OCI-M2 (cell line): Measurements from ENCODE around the gene TAS1R3.
"Not testable (repeated sequence)": the region's sequence is repeated elsewhere in the genome, so short reads cannot be mapped to it uniquely, and the experiment has no call there.

Source experiments
- DNase-seq: peaks from one replicate; lab custom pipeline; 2025; ENCODE audit not compliant: unreplicated experiment; lab: John Stamatoyannopoulos, UW

Gene TAS1R3

DNA sequence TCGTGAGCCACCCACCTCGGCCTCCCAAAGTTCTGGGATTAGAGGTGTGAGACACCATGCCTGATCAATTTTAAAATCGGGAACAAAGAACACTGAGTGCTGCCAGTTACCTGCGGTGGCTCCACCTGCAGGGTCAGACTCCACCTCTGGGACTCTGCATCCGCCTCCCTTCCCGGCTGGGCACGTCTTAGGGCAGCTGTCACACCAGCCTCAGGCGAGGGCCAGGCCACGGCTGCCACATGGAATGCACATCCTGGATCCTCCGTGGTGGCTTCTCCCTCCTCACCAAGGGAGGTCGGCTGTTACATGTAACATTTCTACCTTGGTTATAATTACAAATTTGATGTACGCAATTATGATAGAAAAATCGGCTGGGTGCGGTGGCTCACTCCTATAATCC is 33.2 kb downstream of the TAS1R3 start:
- no peak for DNase-seq

DNA sequence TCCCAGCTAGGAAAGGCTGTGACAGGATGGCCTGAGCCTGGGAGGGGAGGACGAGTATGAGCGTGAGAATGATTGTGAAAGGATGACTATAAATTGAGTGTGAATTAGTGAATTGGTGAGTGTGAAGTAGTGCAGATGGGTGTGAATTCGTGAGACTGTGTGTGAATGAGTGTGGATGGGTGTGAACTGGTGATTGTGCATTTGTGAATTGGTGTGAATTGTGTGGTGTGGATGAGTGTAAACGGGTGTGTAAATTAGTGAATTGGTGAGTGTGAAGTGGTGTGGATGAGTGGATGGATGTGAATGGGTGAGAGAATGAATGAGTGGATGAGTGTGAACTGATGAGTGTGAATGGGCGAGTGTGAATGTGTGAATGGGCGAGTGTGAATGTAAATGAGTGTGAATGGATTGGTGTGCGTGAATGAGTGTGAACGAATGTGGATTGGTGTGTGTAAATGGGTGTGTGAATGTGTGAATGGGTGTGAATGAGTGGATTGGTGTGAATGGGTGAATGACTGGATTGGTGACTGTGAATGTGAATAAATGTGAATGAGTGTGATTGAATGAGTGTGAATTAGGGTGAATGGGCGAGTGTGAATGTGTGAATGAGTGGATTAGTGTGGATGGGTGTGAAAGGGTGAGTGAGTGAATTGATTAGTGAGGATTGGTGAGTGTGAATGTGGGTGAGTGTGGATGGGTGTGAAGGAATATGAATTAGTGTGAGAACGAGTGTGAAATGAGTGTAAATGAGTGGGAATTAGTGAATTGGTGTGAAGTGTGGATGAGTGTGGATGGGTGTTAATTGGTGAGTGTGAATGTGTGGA is 35.0 kb downstream of the TAS1R3 start:
- DNase-seq: no peak

DNA sequence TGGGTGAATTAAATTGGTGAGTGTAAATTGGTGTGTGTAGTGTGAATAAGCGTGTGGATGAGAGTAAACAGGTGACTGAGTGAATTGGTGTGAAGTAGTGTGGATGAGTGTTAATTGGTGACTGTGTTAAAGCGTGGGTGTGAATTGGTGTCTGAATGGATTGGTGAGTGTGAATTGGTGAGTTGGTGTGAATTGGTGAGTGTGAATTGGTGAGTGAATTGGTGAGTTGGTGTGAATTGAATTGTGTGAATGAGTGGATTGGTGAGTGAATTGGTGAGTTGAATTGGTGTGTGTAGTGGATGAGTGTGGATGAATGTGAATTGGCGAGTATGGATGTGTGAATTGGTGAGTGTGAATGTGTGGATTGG is 35.6 kb downstream of the TAS1R3 start:
- no peak for DNase-seq

DNA sequence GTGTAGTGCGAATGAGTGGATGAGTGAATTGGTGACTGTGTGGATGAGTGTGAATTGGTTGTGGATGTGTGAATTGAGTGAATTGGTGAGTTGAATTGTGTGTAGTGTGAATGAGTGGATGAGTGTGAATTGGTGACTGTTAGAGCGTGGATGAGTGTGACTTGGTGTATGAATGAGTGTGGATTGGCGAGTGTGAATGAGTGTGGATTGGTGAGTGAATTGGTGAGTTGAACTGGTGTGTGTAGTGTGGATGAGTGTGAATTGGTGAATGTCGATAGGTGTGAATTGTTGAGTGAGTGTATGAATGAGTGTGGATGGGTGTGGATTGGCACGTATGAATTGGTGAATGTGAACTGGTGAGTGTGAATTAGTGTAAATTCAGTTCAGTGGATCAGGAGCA is 36.2 kb downstream of the TAS1R3 start:
- DNase-seq: no peak

DNA sequence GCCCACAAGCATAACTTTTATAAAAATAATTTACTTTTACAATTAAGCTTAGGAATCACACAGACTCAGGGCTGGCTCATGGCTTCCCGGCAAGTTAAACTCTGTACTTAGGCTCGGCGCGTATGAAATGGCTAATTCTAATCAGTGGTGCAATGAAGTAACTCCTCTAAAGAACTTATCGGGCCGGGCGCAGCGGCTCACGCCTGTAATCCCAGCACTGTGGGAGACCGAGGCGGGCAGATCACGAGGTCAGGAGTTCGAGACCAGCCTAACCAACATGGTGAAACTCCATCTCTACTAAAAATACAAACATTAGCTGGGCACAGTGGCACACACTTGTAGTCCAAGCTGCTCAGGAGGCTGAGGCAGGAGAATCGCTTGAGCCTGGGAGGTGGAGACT is 39.0 kb downstream of the TAS1R3 start:
- DNase-seq: not testable (repeated sequence)

DNA sequence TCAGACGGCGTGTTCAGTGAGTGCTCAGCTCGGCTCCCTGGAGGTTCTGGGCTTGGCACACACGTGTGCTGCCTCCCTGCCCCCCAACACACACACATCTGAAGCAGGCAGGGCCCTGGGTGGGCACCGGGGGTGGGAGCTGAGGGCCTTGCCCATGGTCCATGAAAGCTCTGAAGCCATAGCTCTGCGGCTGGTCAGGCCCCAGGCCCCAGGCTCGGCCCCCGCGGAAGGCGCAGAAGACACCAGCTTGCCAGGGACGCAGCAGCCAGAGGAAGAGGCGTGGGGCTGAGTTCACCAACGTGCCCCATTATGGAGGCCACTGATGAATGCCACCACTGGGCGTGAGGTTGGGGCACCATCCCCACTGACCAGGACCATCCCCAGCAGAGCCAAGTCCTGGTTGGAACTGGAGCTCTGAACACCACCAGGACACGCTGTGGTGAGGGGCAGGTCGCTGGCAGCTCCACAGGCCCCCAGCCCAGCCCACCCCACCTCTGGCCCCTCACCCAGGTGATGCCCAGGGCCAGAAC is 39.8 kb downstream of the TAS1R3 start:
- no peak for DNase-seq

DNA sequence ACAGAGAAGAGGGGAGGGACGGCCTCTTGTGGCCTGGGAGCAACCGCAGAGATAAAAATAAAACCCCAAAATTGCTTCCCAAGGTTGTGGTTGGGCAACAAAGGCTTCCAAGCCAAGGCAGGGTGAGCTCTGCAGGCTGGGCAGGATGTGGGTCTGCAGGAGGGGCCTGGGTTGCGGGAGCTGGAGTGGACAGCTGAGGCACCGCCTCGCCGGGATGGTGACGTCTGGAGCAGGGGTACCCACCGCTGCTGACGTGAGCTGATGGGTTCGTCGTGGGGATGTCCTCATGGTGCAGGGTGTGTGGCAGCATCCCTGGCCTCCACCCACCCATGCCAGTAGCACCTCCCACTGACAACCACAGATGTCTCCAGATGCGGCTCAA is 40.3 kb downstream of the TAS1R3 start:
- DNase-seq: no peak

DNA sequence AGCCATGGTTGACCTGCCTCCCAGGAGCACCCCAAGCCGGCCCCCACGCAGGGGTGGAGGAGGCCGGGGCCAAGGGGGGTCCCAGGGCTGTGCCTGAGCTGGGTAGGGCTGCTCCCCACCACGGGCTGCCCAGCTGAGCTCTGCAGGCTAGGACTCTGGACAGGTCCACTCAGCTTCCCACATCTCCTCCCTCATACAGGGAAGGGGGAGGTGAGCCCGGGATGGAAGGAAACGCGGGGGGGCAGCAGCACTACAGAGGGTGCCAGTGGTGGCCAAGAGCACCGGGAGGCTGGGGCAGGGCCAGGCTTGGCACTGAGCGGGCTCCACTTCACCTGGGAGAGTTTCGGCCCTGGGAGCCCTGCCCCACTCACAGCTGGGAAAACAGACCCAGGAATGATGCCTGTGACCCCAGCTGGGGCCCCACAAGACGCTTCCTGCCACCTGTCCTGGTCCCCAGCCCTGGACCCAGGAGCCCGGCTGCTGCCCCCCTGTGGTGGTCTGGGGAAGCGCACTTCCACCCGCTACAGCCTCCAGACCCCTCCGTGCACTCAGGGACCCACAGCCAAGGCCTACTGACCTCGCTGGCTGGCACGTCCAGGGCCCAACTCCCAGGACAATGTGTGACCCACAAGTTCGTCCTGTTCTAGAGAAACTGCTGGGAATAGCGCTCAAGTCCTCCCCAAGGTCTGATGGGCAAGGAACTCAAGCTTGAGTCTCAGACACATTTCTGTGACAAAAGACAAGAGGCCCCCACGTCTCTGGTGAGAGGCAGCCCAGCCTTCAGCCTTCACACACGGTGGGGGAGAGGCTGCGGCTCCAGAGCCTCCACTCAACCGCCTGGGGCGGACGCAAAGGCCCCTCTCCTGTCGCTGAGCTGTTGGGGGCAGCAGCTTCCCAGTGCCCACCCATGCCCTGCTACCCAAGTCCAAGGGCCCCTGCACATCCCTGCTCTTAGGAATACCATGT is 40.9 kb downstream of the TAS1R3 start:
- DNase-seq: no peak

DNA sequence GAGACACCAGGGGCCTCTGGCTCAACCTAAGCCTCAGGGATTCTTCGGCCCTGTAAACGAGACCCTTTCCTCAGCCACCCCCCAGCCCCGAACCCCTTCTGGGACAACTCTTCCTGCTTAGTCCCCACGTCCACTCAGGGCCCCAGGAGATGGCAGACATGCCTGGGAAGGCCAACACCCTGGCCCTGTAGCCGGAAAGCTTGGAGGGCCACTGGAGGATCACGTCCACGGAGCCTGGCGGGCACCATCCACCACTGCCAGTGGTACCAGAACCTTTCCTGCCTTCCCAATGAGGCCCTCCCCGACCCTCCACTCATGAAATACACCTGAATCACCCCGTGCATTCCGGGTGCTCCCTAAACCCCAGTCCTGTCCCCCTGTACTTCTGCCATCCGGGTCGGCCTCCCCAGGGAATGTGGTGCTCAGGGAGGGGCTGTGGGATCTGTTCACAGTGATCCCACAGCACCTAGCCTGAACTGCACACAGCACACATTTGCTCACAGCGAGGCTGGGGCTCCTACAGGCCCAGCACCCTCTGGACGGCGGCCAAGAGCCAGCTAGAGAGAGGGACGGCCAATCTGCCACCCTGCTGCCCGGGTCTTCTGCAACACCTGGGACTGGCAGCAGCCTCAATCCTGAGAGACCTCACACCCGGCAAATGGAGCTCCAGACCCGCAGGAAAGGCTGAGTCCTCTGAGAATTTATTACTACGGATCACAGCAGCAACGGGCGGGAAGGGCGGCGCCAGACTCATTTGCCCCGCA is 42.2 kb downstream of the TAS1R3 start:
- no peak for DNase-seq

DNA sequence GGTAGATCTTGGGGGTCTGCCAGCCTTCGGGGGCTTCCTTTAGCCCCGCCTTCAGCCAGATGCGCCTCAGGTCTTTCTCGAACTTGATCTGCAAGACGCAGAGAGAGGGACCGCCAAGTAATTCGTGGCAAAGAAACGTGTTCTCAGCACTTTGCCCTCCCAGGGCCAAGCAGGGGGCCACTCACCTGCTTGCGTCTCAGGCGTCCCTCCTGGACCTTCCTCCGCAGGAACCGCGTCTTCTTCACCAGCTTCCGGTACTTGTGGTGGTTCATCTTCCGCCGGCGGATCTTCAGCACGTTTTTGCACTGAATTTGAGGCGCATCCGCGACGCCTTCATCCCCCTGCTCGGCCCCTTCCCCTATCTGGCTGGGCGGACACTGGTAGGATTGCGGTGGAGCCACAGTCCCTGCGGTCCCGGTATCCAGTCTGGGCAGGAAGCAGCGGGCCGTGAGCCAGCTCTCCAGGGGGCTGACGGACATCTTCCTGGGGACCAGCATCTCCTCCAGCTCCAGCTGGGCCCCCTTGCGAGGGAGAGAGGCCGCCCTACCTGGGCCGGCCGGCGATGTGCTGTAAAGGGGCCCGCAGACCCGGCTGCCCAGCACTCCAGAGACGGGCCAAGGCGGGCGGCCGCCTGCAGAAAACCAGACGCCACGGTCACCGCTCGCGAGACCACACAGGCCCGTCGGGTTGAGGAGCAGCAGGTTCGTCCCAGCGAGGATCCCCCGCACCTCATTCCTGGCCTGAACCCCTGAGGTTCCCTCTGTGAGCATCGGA is 42.9 kb downstream of the TAS1R3 start:
- DNase-seq: no peak

DNA sequence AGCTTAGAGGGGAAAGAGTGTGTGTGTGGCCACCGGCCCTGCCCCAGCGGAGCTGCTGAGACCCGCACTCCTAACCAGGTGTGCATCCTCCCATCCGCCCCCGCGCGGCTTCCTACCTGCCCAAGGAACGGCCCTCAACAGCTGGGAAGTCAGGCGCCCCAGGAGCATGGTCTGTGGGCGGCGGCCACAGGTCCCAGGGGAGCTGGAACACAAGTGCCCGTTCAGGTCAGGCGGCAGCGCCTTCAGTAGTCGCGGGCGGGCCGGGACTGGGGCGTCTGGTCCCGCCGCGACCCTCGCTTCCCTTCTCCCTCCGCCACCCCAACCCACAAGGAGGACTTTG is 43.5 kb downstream of the TAS1R3 start:
- DNase-seq: no peak

DNA sequence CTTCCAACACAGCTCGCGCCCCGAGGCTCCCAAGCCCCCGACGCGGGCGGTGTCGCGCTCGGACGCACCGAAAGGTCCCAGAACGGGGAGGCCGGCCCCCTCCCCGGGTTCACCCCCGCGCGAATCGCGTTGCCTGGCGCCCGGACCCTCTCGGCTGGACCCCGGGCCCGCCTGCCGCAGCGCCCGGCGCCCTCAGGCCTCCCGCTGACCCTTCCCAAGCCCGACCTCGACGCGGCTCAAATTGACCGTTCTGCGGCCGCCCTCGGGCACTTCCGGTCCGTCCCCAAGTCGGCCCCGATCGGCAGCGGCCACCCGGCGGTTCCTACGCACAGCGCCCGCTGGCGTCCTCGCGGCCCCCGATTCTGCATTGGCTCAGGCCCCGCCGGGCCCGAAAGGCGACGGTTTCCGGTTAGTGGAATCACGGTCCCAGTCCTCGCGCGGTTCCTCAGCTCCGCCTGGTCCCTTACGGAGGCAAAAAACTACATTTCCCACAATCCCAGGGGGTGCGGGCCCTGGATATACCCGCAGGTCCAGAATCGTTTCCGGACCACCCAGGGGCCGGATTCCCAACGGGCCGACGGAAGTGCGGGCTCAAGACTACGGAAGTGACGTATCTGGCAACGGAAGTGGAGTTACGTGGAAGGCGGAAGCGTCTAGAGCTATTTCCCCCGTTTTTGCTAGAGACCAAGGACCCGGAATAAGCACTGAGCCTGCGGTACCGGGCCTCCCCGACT is 44.0 kb downstream of the TAS1R3 start, which contains the start of gene AURKAIP1:
TSS of gene AURKAIP1 (minus strand) at position 279 of the 734 bp plus-strand sequence. CDS start 451 bp downstream, outside the sequence.
- DNase-seq: peak; percentile 80

DNA sequence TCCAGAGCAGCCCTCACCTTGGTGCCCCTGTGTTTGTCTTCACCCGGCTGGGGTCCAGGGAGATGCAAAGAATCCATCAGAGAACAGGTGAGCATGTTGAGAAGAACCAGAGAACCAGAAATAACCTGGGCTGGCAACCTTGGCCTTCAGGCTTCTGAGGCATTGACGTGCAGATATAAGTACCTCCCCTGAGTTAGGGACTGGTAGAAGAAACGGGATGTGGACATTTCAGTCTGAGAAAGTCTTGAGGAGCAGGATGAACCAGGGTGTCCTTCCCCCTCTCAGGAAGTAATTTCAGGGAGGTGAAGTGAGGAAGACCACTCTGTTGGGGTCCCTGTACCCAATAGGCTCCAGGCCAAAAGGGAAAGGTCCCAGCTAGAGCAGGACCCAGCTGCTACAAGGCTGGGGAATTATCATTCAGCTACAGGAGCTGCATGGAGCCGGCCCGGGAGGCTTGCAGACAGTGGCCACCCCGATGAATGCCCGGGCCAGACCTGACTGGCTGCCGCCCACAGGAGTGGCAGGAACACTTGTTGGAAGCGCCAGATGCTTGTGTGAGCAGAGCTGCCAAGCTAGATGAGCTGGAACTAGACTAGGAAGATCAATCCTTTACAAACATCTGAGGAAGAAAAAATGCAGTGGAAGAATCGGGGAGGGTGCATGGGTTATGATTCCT is 45.6 kb downstream of the TAS1R3 start:
- no peak for DNase-seq

DNA sequence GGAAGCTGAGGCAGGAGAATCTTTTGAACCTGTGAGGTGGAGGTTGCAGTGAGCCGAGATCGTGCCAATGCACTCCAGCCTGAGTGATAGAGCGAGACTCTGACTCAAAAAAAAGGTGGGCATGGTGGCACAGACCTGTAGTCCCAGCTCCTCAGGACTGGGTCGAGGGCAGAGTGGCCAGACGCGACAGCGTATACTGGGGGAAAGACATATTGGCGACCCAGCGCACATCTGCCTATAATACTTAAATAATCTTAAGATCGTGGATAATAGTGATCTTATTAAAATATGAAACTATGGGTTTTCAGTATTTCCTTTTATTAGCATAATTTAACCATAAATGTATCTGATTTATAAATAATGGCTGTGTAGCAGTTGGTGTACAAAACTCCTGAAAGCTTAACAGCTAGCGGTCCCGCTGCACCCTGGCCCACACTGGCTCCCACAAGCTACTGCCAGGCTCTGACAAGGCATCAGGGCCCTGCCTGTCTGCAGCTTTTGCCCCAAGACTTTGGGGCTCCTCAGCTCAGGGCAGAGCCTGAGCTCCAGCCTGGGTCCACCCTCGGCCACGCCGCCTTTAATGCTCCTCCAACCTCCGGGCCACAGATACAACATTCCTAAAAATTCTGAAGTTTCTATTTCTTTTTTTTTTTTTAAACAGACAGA is 46.6 kb downstream of the TAS1R3 start:
- DNase-seq: no peak

DNA sequence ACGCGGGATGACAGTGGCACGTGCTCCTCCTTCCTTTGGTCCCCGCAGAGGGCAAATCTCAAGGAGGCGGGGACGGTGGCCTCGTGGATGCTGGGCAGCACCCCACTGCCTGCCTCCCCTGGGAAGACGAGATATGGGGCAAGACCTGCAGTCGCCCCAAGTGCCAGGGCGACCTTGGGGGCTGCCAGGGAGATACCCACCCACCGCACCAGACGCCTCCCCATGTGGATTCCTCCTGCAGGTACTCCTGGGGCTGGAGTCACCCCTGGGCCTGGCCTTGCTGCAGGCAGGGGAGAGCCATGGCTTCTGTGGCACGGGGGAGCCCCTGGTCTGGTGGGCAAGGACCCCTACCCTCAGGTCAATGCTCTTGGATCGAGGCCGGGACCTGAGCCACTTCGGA is 49.8 kb downstream of the TAS1R3 start:
- no peak for DNase-seq

DNA sequence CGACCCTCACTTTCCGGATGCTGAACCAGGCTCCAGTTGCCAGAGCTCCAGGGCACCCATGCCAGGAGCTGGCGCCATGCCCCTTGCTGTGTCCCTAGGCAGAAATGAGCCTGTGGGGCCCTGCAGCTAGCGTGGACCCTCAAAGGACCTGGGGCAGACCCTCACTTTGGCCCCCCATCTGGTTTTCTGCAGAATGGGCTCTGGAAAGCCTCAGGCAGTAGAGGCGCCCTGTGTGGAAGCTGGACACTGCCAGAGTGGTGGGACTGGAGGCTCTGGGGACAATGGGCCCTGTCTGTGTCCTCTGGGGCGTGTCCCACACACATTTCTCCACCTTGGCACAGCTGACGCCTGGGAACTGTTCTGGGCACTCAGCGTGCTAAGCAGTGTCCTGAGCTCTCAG is 50.2 kb downstream of the TAS1R3 start:
- DNase-seq: no peak
